H1 (cell line): ENCODE results near the gene TTI1. TPM values are rescaled to one million over a fixed set of nuclear protein-coding genes. Genes with fewer than 3 reads are reported as not detected.

Experiments
- BCL11A ChIP-seq, 2 experiments: IDR thresholded peaks; one replicate each; pipeline ENCODE4 v1.6.1; 2011; ENCODE audit warnings: low read depth in 2 of 2, low read length in 2 of 2, mild to moderate bottlenecking in 2 of 2
- CTBP2 ChIP-seq: IDR thresholded peaks from 2 replicates; pipeline ENCODE4 v1.7.0; 2011; ENCODE audit warnings: borderline replicate concordance, mild to moderate bottlenecking, moderate library complexity, mixed read lengths, low read length; ENCODE audit not compliant: insufficient read depth, insufficient read length
- SIRT6 ChIP-seq: IDR thresholded peaks from one replicate; pipeline ENCODE4 v1.7.1; 2012; ENCODE audit warnings: low read length, inconsistent platforms
- polyA plus RNA-seq, 7 experiments: library from polyadenylated mRNA; depleted of rRNA in 3 of 7; stranded (reverse) in 5 of 7; unstranded in 2 of 7; fragments of >200 nt in 5 of 7; fragments of 200-250 nt in 2 of 7; gene quantifications; 1 replicate in 5 of 7; 2 replicates in 1 of 7; 4 replicates in 1 of 7; pipeline versions ENCODE4 v1.2.1 to v1.2.3, GENCODE V29; 2011 to 2013; ENCODE audit warnings: missing spikeins in 2 of 7, mixed read lengths in 2 of 7
- total RNA-seq: library from RNA; stranded (reverse); fragmentation: NEBNext Ultra II Directional; extraction: Animal tissue kit (Norgen Biotek cat#: 25700); gene quantifications from 2 replicates; pipeline ENCODE4 v1.2.1, GENCODE V29; 2021

The TTI1 gene
- total and polyA plus RNA-seq, 2 of the 8 experiments (the other 6 are each of a cell fraction or from before 2014, with no cell fraction given), result 34.1 to 47.0 TPM

DNA sequence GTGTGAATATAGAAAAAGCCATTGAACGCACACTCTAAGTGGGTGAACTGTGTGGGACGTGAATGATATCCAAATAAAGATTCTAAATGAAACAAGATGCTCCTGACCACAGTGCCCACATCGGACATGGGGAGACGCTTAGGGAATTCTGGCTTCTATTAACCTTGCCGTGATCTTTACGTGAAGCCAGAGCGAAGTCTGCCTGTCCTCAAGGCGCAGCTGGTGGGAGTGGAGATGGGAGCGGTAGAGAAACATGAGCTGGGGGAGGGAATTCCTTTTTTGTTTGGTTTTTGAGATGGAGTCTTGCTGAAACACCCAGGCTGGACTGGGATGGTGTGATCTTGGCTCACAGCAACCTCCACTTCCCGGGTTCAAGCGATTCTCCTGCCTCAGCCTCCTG lies 84.3 kb downstream of the TTI1 start (continued):
- TF ChIP-seq BCL11A (IDR thresholded peaks at IDR 0.05; ENCODE audit: low read depth in 2 of 2, low read length in 2 of 2), result no peak
- no peak for TF ChIP-seq SIRT6
- TF ChIP-seq CTBP2, result no peak
